Measurements from ENCODE around the gene IRGC.

GRCh38 chr19:43672061-43672679 lies 43.7 kb upstream of the IRGC start:
- TF ChIP-seq CTCF (IDR thresholded peaks at IDR 0.05) = no peak
- TF ChIP-seq POLR2A (IDR thresholded peaks at IDR 0.05) = no peak

Data from transverse colon (tissue), 3 donors.